Epithelial cell of esophagus (primary cell): ENCODE measurements around the gene DNASE1L1.
A peak's percentile ranks its signal among the peaks of the same experiment; 100 is the strongest.

Experiments used
- DNase-seq: peaks from one replicate; pipeline ENCODE4 v3.0.0; 2010; ENCODE audit warnings: low read depth
- H3K4me3 ChIP-seq: 2 replicates; pipeline ENCODE4 v1.5.1; 2011; ENCODE audit warnings: mild to moderate bottlenecking, low read length, control low read depth
- CTCF ChIP-seq: IDR thresholded peaks from 2 replicates; pipeline ENCODE4 v1.5.1; 2011; ENCODE audit warnings: low read depth, mild to moderate bottlenecking, low read length, control low read depth, inconsistent platforms; ENCODE audit not compliant: insufficient read depth; ENCODE audit errors: missing control alignments

DNASE1L1 gene

GRCh38 chrX:154368630-154369448 lies 40.2 kb downstream of the DNASE1L1 start:
- DNase-seq, result peak; percentile 91
- peak overlapping the region; percentile 47 for H3K4me3 ChIP-seq
- TF ChIP-seq CTCF, result no peak

GRCh38 chrX:154367474-154368308 lies 41.4 kb downstream of the DNASE1L1 start:
- no peak overlapping the region for H3K4me3 ChIP-seq
- TF ChIP-seq CTCF, result no peak
- DNase-seq, result no peak

- no peak for TF ChIP-seq CTCF
- no peak for DNase-seq
- H3K4me3 ChIP-seq, result no peak overlapping the region
Observed at GRCh38 chrX:154366666-154367055, 42.4 kb downstream of the DNASE1L1 start.

- H3K4me3 ChIP-seq, result no peak overlapping the region
- TF ChIP-seq CTCF, result no peak
- no peak for DNase-seq
Observed at GRCh38 chrX:154365997-154366665, 42.9 kb downstream of the DNASE1L1 start.

- no peak overlapping the region for H3K4me3 ChIP-seq
- DNase-seq, result no peak
- TF ChIP-seq CTCF, result no peak
Observed at GRCh38 chrX:154365052-154365600, 43.9 kb downstream of the DNASE1L1 start.

GRCh38 chrX:154363706-154364439 lies 45.2 kb downstream of the DNASE1L1 start:
- DNase-seq, result no peak
- no peak for TF ChIP-seq CTCF
- no peak overlapping the region for H3K4me3 ChIP-seq
